Neural progenitor cell (in vitro differentiated cells): ENCODE measurements around the gene LMNTD1. TPM values are rescaled to one million over a fixed set of nuclear protein-coding genes. Genes with fewer than 3 reads are reported as not detected.

Source experiments
- small RNA-seq: library from RNA; depleted of rRNA; stranded (forward); fragments of <200 nt; gene quantifications from one replicate; pipeline ENCODE3, GENCODE V24; 2015
- total RNA-seq: library from RNA; depleted of rRNA; stranded (reverse); fragments of >200 nt; gene quantifications from 2 replicates; pipeline ENCODE4 v1.2.3, GENCODE V29; 2015; ENCODE audit warnings: low replicate concordance

LMNTD1 gene
- total RNA-seq, 1 donor from 2014 or later, result not detected

Small RNA genes lying within 50 kb of the gene (small RNA-seq; reads per million reads assigned to genes)
- gene TUBB4BP1, result not detected
